Panc1 (cell line): ENCODE measurements around the gene CDC23.

ENCODE experiments used
- POLR2AphosphoS5 ChIP-seq: IDR thresholded peaks from 2 replicates; pipeline ENCODE4 v1.6.1; 2012; ENCODE audit warnings: mild to moderate bottlenecking, low read depth, low read length, moderate library complexity
- SIN3A ChIP-seq: IDR thresholded peaks from 2 replicates; pipeline ENCODE4 v1.6.1; 2012; ENCODE audit warnings: low read depth, mild to moderate bottlenecking, low read length, moderate library complexity, borderline replicate concordance; ENCODE audit not compliant: insufficient read depth
- TCF7L2 ChIP-seq: IDR thresholded peaks from 2 replicates; pipeline ENCODE4 v1.6.1; 2011; ENCODE audit warnings: mild to moderate bottlenecking, low read depth, low read length, inconsistent platforms
- TF ChIP-seq, protein P1 (sequence below): fragments of 450-650 bp; IDR thresholded peaks from 2 replicates; pipeline ENCODE4 v1.5.1; 2017; ENCODE audit warnings: mild to moderate bottlenecking
- TF ChIP-seq, protein P2 (sequence below), 2 experiments: IDR thresholded peaks; 2 replicates each; pipeline ENCODE4 v1.6.1; 2011 to 2012; ENCODE audit warnings: low read depth in 2 of 2, control low read depth in 1 of 2, low read length in 1 of 2, mild to moderate bottlenecking in 1 of 2, moderate library complexity in 1 of 2; ENCODE audit not compliant: insufficient read depth in 1 of 2

DNA sequence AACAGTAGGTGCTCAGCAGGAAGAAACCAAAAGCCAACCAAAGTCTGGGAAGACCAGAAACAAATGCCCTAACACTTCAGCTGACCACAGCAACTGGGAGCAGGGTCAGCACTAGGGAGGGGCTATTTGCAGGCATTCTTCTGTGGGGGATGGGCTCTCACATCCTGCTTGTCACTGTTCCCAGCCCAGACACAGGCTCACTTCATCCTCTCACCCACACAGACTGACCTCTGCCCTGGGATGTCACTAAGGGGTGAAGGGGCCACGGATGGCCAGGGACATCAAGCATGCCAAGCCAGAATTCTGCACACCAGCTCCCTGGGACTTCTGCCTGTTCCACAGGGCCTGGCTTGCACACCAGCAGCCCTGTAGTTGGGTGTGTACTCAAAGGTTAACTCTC, 32.6 kb upstream of the CDC23 start:
- TF ChIP-seq, protein P1, sequence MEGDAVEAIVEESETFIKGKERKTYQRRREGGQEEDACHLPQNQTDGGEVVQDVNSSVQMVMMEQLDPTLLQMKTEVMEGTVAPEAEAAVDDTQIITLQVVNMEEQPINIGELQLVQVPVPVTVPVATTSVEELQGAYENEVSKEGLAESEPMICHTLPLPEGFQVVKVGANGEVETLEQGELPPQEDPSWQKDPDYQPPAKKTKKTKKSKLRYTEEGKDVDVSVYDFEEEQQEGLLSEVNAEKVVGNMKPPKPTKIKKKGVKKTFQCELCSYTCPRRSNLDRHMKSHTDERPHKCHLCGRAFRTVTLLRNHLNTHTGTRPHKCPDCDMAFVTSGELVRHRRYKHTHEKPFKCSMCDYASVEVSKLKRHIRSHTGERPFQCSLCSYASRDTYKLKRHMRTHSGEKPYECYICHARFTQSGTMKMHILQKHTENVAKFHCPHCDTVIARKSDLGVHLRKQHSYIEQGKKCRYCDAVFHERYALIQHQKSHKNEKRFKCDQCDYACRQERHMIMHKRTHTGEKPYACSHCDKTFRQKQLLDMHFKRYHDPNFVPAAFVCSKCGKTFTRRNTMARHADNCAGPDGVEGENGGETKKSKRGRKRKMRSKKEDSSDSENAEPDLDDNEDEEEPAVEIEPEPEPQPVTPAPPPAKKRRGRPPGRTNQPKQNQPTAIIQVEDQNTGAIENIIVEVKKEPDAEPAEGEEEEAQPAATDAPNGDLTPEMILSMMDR = no peak
- TF ChIP-seq, protein P2, sequence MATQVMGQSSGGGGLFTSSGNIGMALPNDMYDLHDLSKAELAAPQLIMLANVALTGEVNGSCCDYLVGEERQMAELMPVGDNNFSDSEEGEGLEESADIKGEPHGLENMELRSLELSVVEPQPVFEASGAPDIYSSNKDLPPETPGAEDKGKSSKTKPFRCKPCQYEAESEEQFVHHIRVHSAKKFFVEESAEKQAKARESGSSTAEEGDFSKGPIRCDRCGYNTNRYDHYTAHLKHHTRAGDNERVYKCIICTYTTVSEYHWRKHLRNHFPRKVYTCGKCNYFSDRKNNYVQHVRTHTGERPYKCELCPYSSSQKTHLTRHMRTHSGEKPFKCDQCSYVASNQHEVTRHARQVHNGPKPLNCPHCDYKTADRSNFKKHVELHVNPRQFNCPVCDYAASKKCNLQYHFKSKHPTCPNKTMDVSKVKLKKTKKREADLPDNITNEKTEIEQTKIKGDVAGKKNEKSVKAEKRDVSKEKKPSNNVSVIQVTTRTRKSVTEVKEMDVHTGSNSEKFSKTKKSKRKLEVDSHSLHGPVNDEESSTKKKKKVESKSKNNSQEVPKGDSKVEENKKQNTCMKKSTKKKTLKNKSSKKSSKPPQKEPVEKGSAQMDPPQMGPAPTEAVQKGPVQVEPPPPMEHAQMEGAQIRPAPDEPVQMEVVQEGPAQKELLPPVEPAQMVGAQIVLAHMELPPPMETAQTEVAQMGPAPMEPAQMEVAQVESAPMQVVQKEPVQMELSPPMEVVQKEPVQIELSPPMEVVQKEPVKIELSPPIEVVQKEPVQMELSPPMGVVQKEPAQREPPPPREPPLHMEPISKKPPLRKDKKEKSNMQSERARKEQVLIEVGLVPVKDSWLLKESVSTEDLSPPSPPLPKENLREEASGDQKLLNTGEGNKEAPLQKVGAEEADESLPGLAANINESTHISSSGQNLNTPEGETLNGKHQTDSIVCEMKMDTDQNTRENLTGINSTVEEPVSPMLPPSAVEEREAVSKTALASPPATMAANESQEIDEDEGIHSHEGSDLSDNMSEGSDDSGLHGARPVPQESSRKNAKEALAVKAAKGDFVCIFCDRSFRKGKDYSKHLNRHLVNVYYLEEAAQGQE (IDR thresholded peaks at IDR 0.05; ENCODE audit: insufficient read depth in 1 of 2, low read depth in 2 of 2, low read length in 1 of 2) = no peak
- TF ChIP-seq TCF7L2 = no peak
- TF ChIP-seq POLR2AphosphoS5 = no peak
- TF ChIP-seq SIN3A = no peak
